Neural cell (in vitro differentiated cells): ENCODE results near the gene GRIK2. TPM values are rescaled to one million over a fixed set of nuclear protein-coding genes. Genes with fewer than 3 reads are reported as not detected.

Source experiments
- H2AFZ ChIP-seq: fragments of 200-600, 300-800 bp; sonication (generic), shearing (Covaris generic); 2 replicates; pipeline ENCODE4 v1.6.0; 2014; ENCODE audit warnings: low read depth, mild to moderate bottlenecking, antibody characterized with exemption, low read length, moderate library complexity
- H3F3A ChIP-seq: fragments of 200-600 bp; shearing (Covaris generic); 2 replicates; pipeline ENCODE4 v1.6.1; 2016; ENCODE audit warnings: mild to moderate bottlenecking, moderate library complexity, mixed read lengths, antibody characterized with exemption, low read length; ENCODE audit not compliant: insufficient read depth, poor library complexity, severe bottlenecking
- H3K27ac ChIP-seq: fragments of 200-600, 300-800 bp; sonication (generic), shearing (Covaris generic); 2 replicates; pipeline ENCODE4 v1.5.1; 2014; ENCODE audit warnings: mild to moderate bottlenecking, low read length, moderate library complexity
- H3K27me3 ChIP-seq: fragments of 300-800, 200-600 bp; sonication (generic), shearing (Covaris generic); 2 replicates; pipeline ENCODE4 v1.6.0; 2014; ENCODE audit warnings: mild to moderate bottlenecking, low read depth, low read length, moderate library complexity; ENCODE audit not compliant: insufficient read depth
- H3K36me3 ChIP-seq: fragments of 300-800, 200-600 bp; sonication (generic), shearing (Covaris generic); 2 replicates; pipeline ENCODE4 v1.5.1; 2014; ENCODE audit warnings: mild to moderate bottlenecking, antibody characterized with exemption, low read length, moderate library complexity; ENCODE audit not compliant: insufficient read depth
- H3K4me2 ChIP-seq: fragments of 300-800, 200-600 bp; sonication (generic), shearing (Covaris generic); 2 replicates; pipeline ENCODE4 v1.6.0; 2014; ENCODE audit warnings: mild to moderate bottlenecking, low read length
- H3K4me3 ChIP-seq: fragments of 300-800, 200-600 bp; sonication (generic), shearing (Covaris generic); 2 replicates; pipeline ENCODE4 v1.5.1; 2014; ENCODE audit warnings: mild to moderate bottlenecking, low read length, moderate library complexity
- H3K79me2 ChIP-seq: fragments of 200-600 bp; shearing (Covaris generic); replicated peaks from 2 replicates; pipeline ENCODE4 v1.6.0; 2014; ENCODE audit warnings: mild to moderate bottlenecking, low read length, moderate library complexity; ENCODE audit not compliant: insufficient read depth
- H3K9ac ChIP-seq: fragments of 300-800, 200-600 bp; sonication (generic), shearing (Covaris generic); 2 replicates; pipeline ENCODE4 v1.6.1; 2016; ENCODE audit warnings: mild to moderate bottlenecking, low read length, mixed read lengths
- H3K9me2 ChIP-seq: fragments of 200-600 bp; shearing (Covaris generic); 2 replicates; pipeline ENCODE4 v1.6.1; 2016; ENCODE audit warnings: mild to moderate bottlenecking, low read length, mixed read lengths; ENCODE audit not compliant: insufficient read depth
- H3K9me3 ChIP-seq: fragments of 200-600, 300-800 bp; sonication (generic), shearing (Covaris generic); 2 replicates; pipeline ENCODE4 v1.6.1; 2016; ENCODE audit warnings: mild to moderate bottlenecking, mixed run types, low read length, moderate library complexity, mixed read lengths
- H4K20me1 ChIP-seq: fragments of 200-600 bp; shearing (Covaris generic); 2 replicates; pipeline ENCODE4 v1.6.1; 2016; ENCODE audit warnings: mild to moderate bottlenecking, mixed run types; ENCODE audit not compliant: insufficient read depth
- CTCF ChIP-seq: fragments of 450-650 bp; IDR thresholded peaks from 2 replicates; pipeline ENCODE4 v1.5.1; 2014; ENCODE audit warnings: antibody characterized with exemption, mild to moderate bottlenecking, moderate library complexity; ENCODE audit not compliant: poor library complexity, severe bottlenecking
- EP300 ChIP-seq: fragments of 450-650 bp; conservative IDR thresholded peaks from 2 replicates; pipeline ENCODE4 v1.6.1; 2014; ENCODE audit warnings: antibody characterized with exemption, mild to moderate bottlenecking, moderate library complexity; ENCODE audit not compliant: poor library complexity, severe bottlenecking
- EZH2 ChIP-seq: fragments of 200-600, 300-800 bp; shearing (Covaris generic), sonication (generic); IDR thresholded peaks from 2 replicates; pipeline ENCODE4 v1.6.1; 2014; ENCODE audit warnings: antibody characterized with exemption, low read length, borderline replicate concordance, mild to moderate bottlenecking; ENCODE audit not compliant: insufficient read depth, poor library complexity, severe bottlenecking
- MXI1 ChIP-seq: fragments of 450-650 bp; conservative IDR thresholded peaks from 2 replicates; pipeline ENCODE4 v1.6.1; 2014; ENCODE audit warnings: antibody characterized with exemption, mild to moderate bottlenecking; ENCODE audit not compliant: poor library complexity, severe bottlenecking
- POLR2AphosphoS5 ChIP-seq: IDR thresholded peaks from 2 replicates; pipeline ENCODE4 v1.6.1; 2012
- RAD21 ChIP-seq: fragments of 450-650 bp; conservative IDR thresholded peaks from 2 replicates; pipeline ENCODE4 v1.6.1; 2014; ENCODE audit warnings: antibody characterized with exemption, mild to moderate bottlenecking, moderate library complexity
- REST ChIP-seq: IDR thresholded peaks from 2 replicates; pipeline ENCODE4 v1.6.1; 2012; ENCODE audit warnings: borderline replicate concordance
- SMC3 ChIP-seq: fragments of 450-650 bp; conservative IDR thresholded peaks from 2 replicates; pipeline ENCODE4 v1.6.1; 2014; ENCODE audit warnings: antibody characterized with exemption, mild to moderate bottlenecking, moderate library complexity; ENCODE audit not compliant: poor library complexity
- TAF1 ChIP-seq: IDR thresholded peaks from 2 replicates; pipeline ENCODE4 v1.6.1; 2012; ENCODE audit warnings: low read depth
- polyA plus RNA-seq: library from polyadenylated mRNA; depleted of rRNA; stranded (reverse); fragments of >200 nt; gene quantifications from 2 replicates; pipeline ENCODE4 v1.2.3, GENCODE V29; 2014

Gene GRIK2
- polyA plus RNA-seq, 1 donor from 2014 or later: 106 TPM

- Histone ChIP-seq H3F3A (no peaks in the 10 kb centered on the region), H3K79me2 (no peaks in the 10 kb centered on the region), H3K9ac (no peak overlapping the region)
Observed at GRCh38 chr6:101433141-101433540, 39.6 kb downstream of the GRIK2 start.

GRCh38 chr6:101434601-101435000 is 41.1 kb downstream of the GRIK2 start:
- no peak overlapping the region for H3K4me2 ChIP-seq
- H2AFZ ChIP-seq: no peak overlapping the region
- no peaks in the 10 kb centered on the region for H3K9me3 ChIP-seq
- no peaks in the 10 kb centered on the region for H3K9me2 ChIP-seq
- no peaks in the 10 kb centered on the region for H3K36me3 ChIP-seq
- no peaks in the 10 kb centered on the region for H3K79me2 ChIP-seq
- H3K27ac ChIP-seq: no peak overlapping the region
- H3K9ac ChIP-seq: no peak overlapping the region
- H3F3A ChIP-seq: no peaks in the 10 kb centered on the region
- H3K27me3 ChIP-seq: no peaks in the 10 kb centered on the region
- H3K4me3 ChIP-seq: no peak overlapping the region
- no peaks in the 10 kb centered on the region for H4K20me1 ChIP-seq
- no peak for TF ChIP-seq EZH2
- TF ChIP-seq REST: no peak
- TF ChIP-seq CTCF: no peak
- no peak for TF ChIP-seq EP300
- no peak for TF ChIP-seq TAF1
- TF ChIP-seq SMC3: no peak

More at GRCh38 chr6:101433141-101433540, 39.6 kb downstream of the GRIK2 start:
- H3K9me3 ChIP-seq: no peaks in the 10 kb centered on the region
- H4K20me1 ChIP-seq: no peaks in the 10 kb centered on the region
- H3K9me2 ChIP-seq: no peaks in the 10 kb centered on the region
- no peak overlapping the region for H3K4me3 ChIP-seq
- no peak overlapping the region for H2AFZ ChIP-seq
- H3K36me3 ChIP-seq: no peaks in the 10 kb centered on the region
- no peak overlapping the region for H3K4me2 ChIP-seq
- no peak for TF ChIP-seq RAD21
- no peak for TF ChIP-seq MXI1
- TF ChIP-seq EZH2: no peak
- no peak for TF ChIP-seq TAF1
- no peak for TF ChIP-seq CTCF
- TF ChIP-seq SMC3: no peak
- TF ChIP-seq POLR2AphosphoS5: no peak
- TF ChIP-seq EP300: no peak
- TF ChIP-seq REST: no peak
- H3K27ac ChIP-seq: no peak overlapping the region
- H3K27me3 ChIP-seq: no peaks in the 10 kb centered on the region
